ENCODE data around the gene NPAP1.

The NPAP1 gene

DNA sequence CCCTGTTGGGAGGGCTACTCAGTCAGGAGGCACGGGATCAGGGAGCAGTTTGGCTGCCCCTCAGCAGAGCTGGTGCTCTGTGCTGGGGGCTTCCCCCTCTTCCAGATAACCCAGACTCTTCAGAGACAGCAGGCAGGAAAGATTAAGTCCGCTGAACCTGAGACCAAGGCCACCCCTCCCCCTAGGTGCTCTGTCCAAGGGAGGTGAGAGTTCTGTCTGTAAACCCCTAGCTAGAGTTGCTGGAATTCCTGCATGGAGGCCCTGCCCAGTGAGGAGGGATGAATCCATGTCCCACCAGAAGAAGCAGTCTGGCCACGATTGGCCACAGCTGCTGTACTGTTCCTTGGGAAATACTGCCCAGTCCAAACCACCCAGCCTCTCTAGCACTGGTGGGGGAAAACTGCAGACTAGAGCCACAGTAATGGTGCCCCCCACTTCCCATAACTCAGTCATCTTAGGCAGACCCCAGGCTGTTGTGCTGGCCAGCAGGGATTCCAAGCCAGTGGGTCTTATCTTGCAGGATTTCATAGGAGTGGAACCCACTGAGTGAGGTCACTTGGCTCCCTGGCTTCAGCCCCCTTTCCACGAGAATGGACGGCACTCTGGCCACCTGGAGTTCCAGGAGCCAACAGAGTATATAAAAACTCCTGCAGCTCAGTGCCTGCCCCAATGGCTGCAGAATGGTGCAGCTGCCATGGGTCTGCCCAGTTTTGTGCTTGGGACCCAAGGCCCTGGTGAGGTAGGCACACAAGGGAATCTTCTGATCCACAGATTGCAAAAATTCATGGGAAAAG is 42.9 kb downstream of the NPAP1 start:
- no peak for FAIRE-seq
- TF ChIP-seq CTCF (IDR thresholded peaks at IDR 0.05; ENCODE audit: insufficient read depth, missing control alignments), result no peak
- no peak for DNase-seq (ENCODE audit: insufficient read length, low spot score)

- FAIRE-seq (no peak), DNase-seq (ENCODE audit: insufficient read length, low spot score) (no peak)
- no peak for TF ChIP-seq CTCF (IDR thresholded peaks at IDR 0.05; ENCODE audit: insufficient read depth, missing control alignments)
Observed at GRCh38 chr15:24729760-24730159, 54.2 kb downstream of the NPAP1 start.
